Nucleus accumbens (tissue), 56 donors: ENCODE data around the gene SIDT2.
"Not testable (repeated sequence)": the region's sequence is repeated elsewhere in the genome, so short reads cannot be mapped to it uniquely, and the experiment has no call there.

Source experiments
- DNase-seq, 56 donors: peaks; one replicate each; lab custom pipeline; 2025; lab: John Stamatoyannopoulos, UW

Gene SIDT2

GRCh38 chr11:117201658-117202305, 23.2 kb downstream of the SIDT2 start:
- no peak for DNase-seq

- no peak for DNase-seq
These were observed 24.0 kb downstream of the SIDT2 start for GRCh38 chr11:117202386-117203068.

DNA sequence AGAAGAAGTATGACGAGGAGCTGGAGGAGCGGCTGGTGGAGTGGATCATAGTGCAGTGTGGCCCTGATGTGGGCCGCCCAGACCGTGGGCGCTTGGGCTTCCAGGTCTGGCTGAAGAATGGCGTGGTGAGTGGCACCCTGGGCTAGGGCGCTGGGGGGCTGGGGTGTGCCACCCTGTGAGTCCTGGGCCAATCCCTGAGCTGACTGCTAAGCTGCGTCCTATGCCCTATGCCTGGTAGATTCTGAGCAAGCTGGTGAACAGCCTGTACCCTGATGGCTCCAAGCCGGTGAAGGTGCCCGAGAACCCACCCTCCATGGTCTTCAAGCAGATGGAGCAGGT, 24.5 kb downstream of the SIDT2 start:
- DNase-seq: no peak

GRCh38 chr11:117204283-117205080, 25.9 kb downstream of the SIDT2 start:
- no peak for DNase-seq

GRCh38 chr11:117205211-117205818, 26.8 kb downstream of the SIDT2 start:
- no peak for DNase-seq

DNA sequence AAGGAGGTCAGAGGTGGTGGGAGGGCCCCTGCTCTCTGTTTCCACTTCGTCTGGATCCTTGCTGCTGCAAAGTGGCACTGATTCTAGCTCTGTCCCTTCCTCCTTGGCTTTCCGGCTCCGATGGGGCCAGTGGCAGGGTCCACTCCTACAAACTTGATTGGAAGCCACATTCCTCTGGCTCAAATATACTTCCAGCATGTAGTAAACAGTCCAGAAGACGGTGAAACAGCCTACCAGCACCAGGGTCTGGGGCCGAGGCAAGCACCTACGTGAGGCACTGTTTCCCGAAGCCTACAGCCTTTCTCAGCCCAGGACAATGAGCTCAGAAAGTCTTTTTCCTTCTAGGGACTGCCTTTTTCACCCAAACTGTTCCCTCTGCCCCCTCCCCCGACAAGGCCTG, 27.6 kb downstream of the SIDT2 start:
- DNase-seq: not testable (repeated sequence)

DNA sequence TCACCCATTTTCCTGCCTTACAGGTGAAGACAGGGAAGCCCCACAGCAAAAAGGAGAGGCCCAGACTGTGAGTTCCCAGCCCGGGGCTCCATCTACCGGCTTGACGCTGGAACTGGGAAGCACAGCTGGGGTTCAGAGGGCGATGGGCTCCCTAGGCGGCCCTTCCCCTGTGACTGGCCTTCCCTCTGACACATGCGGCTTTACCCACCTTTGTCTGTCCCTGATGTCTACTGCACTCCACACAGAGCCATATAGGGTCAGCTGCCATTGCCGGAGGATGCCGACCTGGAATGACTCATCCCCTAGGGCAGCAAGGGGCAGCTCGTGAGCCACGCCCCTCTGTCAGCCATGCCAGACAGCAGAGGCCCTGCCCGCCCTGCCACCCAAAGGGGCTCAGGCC, 28.3 kb downstream of the SIDT2 start:
- DNase-seq: not testable (repeated sequence)

GRCh38 chr11:117207481-117207880, 28.9 kb downstream of the SIDT2 start:
- DNase-seq: not testable (repeated sequence)

- not testable (repeated sequence) for DNase-seq
These were observed 30.2 kb downstream of the SIDT2 start for GRCh38 chr11:117208710-117209109.

DNA sequence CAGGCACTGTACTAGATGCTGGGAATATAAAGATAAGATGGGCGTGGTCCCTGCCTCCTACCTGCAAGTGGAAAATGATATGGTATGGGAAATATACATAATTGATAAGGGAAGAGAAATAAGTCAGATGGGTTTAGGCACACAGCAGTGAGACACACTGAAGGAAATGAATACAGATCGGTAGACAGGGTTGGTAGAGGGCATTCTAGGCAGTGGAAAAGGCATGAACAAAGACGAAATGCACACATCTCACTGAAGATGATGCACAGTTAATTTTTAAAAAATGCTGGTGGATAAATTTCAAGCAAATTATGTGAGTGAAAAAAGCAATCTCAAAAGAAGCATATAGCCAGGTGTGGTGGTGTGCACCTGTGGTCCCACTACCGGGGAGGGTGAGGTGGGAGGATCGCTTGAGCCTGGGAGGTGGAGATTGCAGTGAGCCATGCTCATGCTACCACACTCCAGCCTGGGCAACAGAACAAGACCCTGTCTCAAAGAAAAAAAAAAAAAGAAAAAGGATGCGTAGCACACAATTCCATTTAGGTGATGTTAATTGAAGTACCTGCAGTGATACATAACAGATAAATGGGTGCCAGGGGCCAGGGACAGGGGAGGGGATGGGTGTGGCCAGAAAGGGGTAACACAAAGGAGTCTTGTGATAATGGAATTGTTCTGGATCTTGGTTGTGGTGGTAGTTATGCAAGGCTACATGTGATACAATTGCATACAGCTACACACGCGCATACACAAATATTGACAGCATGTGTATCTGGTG, 31.0 kb downstream of the SIDT2 start:
- not testable (repeated sequence) for DNase-seq

DNA sequence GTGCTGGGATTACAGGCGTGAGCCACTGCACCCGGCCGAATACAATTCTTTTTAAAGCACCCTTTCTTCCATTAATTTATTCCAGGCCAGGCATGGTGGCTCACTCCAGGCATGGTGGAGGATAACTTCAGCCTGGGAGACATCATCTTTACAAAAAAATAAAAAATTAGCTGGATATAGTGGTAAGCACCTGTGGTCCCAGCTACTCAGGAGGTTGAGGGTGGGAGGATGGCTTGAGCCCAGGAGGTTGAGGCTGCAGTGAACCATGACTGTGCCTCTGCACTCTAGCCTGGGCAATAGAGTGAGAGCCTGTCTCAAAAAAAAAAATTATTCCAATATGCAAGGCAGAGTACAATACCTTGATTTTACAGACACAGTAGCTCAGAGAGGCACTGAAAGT, 32.1 kb downstream of the SIDT2 start:
- DNase-seq: no peak

- no peak for DNase-seq
These were observed 34.3 kb downstream of the SIDT2 start for GRCh38 chr11:117212697-117213355.

- DNase-seq: no peak
These were observed 36.0 kb downstream of the SIDT2 start for GRCh38 chr11:117214404-117215110.

GRCh38 chr11:117217141-117218084, 38.9 kb downstream of the SIDT2 start:
- no peak for DNase-seq

DNA sequence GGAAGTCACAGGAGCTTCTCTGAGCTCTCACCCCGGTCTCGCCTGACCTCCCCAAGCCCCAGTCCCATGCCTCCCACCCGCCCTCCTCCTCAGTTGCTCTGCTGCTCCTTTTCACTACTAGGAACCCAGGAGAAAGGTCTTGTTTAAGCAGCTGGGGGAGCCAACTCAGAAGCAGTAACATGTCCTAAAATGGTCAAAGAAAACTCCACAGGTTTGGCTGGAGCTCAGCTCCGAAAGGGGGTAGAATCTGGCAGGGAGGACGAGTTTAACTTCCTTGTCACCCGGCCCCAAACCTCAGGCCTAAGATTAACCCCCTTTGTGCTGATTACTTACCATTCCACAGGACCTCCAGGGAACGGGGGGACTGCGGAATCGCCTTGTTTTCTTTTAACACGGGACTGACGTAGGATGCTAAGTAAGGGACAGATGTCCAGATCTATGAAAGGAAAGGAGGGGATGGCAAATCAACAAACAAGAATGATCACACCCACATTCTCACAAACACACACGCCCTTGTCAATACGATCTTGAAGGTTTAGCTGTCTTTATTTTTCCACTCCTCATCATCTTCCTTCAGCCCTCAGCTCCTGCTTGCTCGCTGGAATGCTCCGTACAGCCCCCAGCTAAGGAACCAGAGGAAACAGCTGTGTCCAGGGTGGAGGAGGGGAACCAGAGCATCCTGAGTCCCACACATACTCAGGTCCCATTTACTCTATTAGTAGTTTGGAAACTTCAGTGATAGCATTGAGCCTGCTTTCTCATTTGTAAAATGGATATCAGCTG, 39.8 kb downstream of the SIDT2 start:
- DNase-seq: no peak

DNA sequence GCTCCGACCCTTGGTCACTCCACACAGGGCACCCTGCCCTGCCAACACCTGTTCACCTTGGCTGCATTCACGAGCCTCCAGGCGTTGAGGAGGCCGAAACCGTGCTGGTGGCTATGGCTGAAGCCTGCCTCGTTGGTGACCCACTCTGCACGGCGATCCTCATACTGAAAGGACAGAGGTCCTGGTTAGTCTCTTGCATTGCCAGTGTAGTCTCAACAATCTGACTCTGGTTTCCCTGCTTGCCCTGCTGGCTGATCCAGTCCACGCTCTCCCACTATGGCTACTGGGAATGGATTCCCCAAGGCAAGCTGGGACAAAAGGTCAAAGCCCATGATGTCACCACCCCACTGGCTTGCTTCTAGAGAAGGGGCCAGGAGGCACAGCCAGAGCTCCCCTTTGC, 40.5 kb downstream of the SIDT2 start:
- DNase-seq: no peak

- no peak for DNase-seq
These were observed 40.9 kb downstream of the SIDT2 start for GRCh38 chr11:117219455-117219854.
